ENCODE data around the gene ALB.

Gene ALB

GRCh38 chr4:73451981-73452747 is 48.1 kb downstream of the ALB start:
- DNase-seq (ENCODE audit: low read depth), result no peak

GRCh38 chr4:73452953-73453700 is 49.0 kb downstream of the ALB start:
- no peak for DNase-seq (ENCODE audit: low read depth)

- no peak for DNase-seq (ENCODE audit: low read depth)
These were observed 49.6 kb downstream of the ALB start for GRCh38 chr4:73453701-73454005.

- no peak for DNase-seq (ENCODE audit: low read depth)
These were observed 50.8 kb downstream of the ALB start for GRCh38 chr4:73454920-73455319.

- DNase-seq (ENCODE audit: low read depth), result no peak
These were observed 52.3 kb downstream of the ALB start for GRCh38 chr4:73456177-73457022.

GRCh38 chr4:73458184-73459047 is 54.3 kb downstream of the ALB start:
- no peak for DNase-seq (ENCODE audit: low read depth)

- DNase-seq (ENCODE audit: low read depth), result no peak
These were observed 54.9 kb downstream of the ALB start for GRCh38 chr4:73459048-73459421.

- no peak for DNase-seq (ENCODE audit: low read depth)
These were observed 56.9 kb downstream of the ALB start for GRCh38 chr4:73460913-73461522.

- DNase-seq (ENCODE audit: low read depth), result no peak
These were observed 64.1 kb downstream of the ALB start for GRCh38 chr4:73468170-73468569.

GRCh38 chr4:73470728-73471127 is 66.6 kb downstream of the ALB start:
- no peak for DNase-seq (ENCODE audit: low read depth)
